Progenitor cell of endocrine pancreas (in vitro differentiated cells): Measurements from ENCODE around the gene PRKAR1A. TPM values are rescaled to one million over a fixed set of nuclear protein-coding genes. Genes with fewer than 3 reads are reported as not detected.

Experiments
- DNase-seq: peaks from one replicate; pipeline ENCODE4 v3.0.0; 2021; ENCODE audit warnings: low spot score; ENCODE audit not compliant: unreplicated experiment
- H3K27ac Mint-ChIP-seq: 2 replicates; pipeline ENCODE4 v1.8.0; 2021; ENCODE audit warnings: mild to moderate bottlenecking, moderate library complexity, mixed read lengths
- H3K27me3 Mint-ChIP-seq: 2 replicates; pipeline ENCODE4 v1.8.0; 2021; ENCODE audit warnings: mixed read lengths
- H3K36me3 Mint-ChIP-seq: 2 replicates; pipeline ENCODE4 v1.8.0; 2022; ENCODE audit warnings: mixed read lengths; ENCODE audit not compliant: insufficient read depth
- H3K4me1 Mint-ChIP-seq: 2 replicates; pipeline ENCODE4 v1.8.0; 2021; ENCODE audit warnings: low read depth, mixed read lengths
- H3K4me3 Mint-ChIP-seq: 2 replicates; pipeline ENCODE4 v1.8.0; 2021; ENCODE audit warnings: low read depth, mild to moderate bottlenecking, moderate library complexity, mixed read lengths
- H3K9me3 Mint-ChIP-seq: 2 replicates; pipeline ENCODE4 v1.8.0; 2021; ENCODE audit warnings: low read depth, mixed read lengths
- CTCF ChIP-seq: fragments of 200-600 bp; sonication (generic); IDR thresholded peaks from one replicate; pipeline ENCODE4 v1.5.0; 2021; ENCODE audit warnings: antibody characterized with exemption, mild to moderate bottlenecking; ENCODE audit not compliant: unreplicated experiment
- total RNA-seq: library from RNA; stranded (reverse); gene quantifications from 2 replicates; pipeline ENCODE4 v1.2.1, GENCODE V29; 2021

Gene PRKAR1A
- total RNA-seq, 1 donor from 2014 or later = 337 TPM

GRCh38 chr17:68505951-68506350 lies 6.3 kb upstream of the PRKAR1A start:
- no peak for TF ChIP-seq CTCF
- Mint-ChIP-seq H3K27me3 (peaks cover 6% of the 10 kb centered on the region), H3K36me3 (no peaks in the 10 kb centered on the region)

GRCh38 chr17:68507576-68507975 lies 4.7 kb upstream of the PRKAR1A start:
- no peak for TF ChIP-seq CTCF
- Mint-ChIP-seq H3K36me3 (no peaks in the 10 kb centered on the region), H3K4me3 (no peak overlapping the region), H3K27me3 (no peaks in the 10 kb centered on the region), H3K9me3 (no peaks in the 10 kb centered on the region), H3K27ac (no peak overlapping the region), H3K4me1 (peaks cover 18% of the 10 kb centered on the region)
- no peak for DNase-seq

More at GRCh38 chr17:68505951-68506350, 6.3 kb upstream of the PRKAR1A start:
- Mint-ChIP-seq H3K4me1 (peaks cover 11% of the 10 kb centered on the region), H3K27ac (no peak overlapping the region), H3K4me3 (no peak overlapping the region), H3K9me3 (no peaks in the 10 kb centered on the region)
- DNase-seq = no peak

- H3K27ac Mint-ChIP-seq = no peak overlapping the region
- no peaks in the 10 kb centered on the region for H3K9me3 Mint-ChIP-seq
- peaks cover 29% of the 10 kb centered on the region for H3K4me1 Mint-ChIP-seq
- H3K4me3 Mint-ChIP-seq = no peak overlapping the region
- H3K27me3 Mint-ChIP-seq = no peaks in the 10 kb centered on the region
- no peak for DNase-seq
- TF ChIP-seq CTCF = no peak
- no peaks in the 10 kb centered on the region for H3K36me3 Mint-ChIP-seq
Measured at GRCh38 chr17:68509141-68510057, 2.8 kb upstream of the PRKAR1A start.

- DNase-seq = no peak
- Mint-ChIP-seq H3K4me1 (peaks cover 39% of the 10 kb centered on the region), H3K27me3 (no peaks in the 10 kb centered on the region), H3K36me3 (peaks cover 8% of the 10 kb centered on the region), H3K4me3 (peak overlapping the region; percentile 77), H3K9me3 (no peaks in the 10 kb centered on the region), H3K27ac (peak overlapping the region; percentile 91)
- peak; percentile 24 for TF ChIP-seq CTCF
Measured at GRCh38 chr17:68511254-68511670, 968 bp upstream of the PRKAR1A start.

GRCh38 chr17:68511671-68512246 lies 471 bp upstream of the PRKAR1A start:
- no peaks in the 10 kb centered on the region for H3K27me3 Mint-ChIP-seq
- peak overlapping the region; percentile 98 for H3K27ac Mint-ChIP-seq
- H3K4me3 Mint-ChIP-seq = peak overlapping the region; percentile 99
- H3K9me3 Mint-ChIP-seq = no peaks in the 10 kb centered on the region
- H3K4me1 Mint-ChIP-seq = peaks cover 41% of the 10 kb centered on the region
- peaks cover 10% of the 10 kb centered on the region for H3K36me3 Mint-ChIP-seq
- TF ChIP-seq CTCF = no peak
- DNase-seq = peak; percentile 62
